Activated T-cell treated with anti-CD3 and anti-CD28 coated beads for 48 hours (primary cell): Measurements from ENCODE around the gene KAZN.

Experiments used
- DNase-seq: peaks from one replicate; pipeline ENCODE4 v3.0.0-alpha.2; 2020; ENCODE audit warnings: low read depth

Gene KAZN

DNA sequence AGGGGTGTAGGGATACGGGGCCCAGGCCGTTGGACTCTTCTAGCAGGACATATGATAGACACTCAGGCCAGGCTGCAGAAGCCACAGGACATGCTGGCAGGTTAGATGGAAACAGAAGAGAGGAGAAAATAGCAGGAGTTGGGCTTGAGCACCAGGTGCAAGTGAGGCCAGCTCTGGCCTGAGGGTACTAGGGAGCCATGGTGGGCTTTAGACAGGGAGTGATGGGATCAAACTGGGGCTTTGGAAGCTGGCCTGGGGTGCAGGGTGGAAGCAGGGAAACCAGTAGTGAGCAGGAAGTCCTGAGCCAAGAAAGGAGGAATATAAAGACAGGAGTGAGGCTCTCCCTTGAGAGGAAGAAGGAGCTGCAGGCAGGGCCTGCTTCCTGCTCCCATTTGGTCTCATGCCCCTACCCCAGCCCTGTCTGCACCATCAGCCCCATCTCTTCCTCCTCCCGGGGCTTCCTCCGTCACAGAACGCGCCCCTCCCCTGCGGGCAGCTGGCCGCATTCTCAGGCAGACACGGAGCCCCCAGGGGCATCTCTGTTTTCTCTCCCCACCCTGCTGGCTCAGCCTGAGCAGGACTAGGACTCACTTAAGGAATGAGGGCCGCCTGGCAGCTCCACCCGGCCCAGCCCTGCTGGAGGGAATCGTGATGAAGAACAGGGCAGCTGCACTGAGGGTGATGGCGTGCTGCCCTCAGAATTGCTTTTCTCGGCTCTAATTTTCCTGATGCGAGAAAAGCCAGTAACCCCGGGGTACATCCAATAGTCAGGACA lies 389.5 kb downstream of the KAZN start:
- no peak for DNase-seq

- DNase-seq = no peak
Observed at GRCh38 chr1:14988636-14989035, 390.2 kb downstream of the KAZN start.

GRCh38 chr1:14989931-14990728 lies 391.6 kb downstream of the KAZN start:
- no peak for DNase-seq

- no peak for DNase-seq
Observed at GRCh38 chr1:14993414-14993813, 394.9 kb downstream of the KAZN start.

GRCh38 chr1:14994148-14994547 lies 395.7 kb downstream of the KAZN start:
- DNase-seq = no peak

- DNase-seq = no peak
Observed at GRCh38 chr1:14994841-14995437, 396.5 kb downstream of the KAZN start.

DNA sequence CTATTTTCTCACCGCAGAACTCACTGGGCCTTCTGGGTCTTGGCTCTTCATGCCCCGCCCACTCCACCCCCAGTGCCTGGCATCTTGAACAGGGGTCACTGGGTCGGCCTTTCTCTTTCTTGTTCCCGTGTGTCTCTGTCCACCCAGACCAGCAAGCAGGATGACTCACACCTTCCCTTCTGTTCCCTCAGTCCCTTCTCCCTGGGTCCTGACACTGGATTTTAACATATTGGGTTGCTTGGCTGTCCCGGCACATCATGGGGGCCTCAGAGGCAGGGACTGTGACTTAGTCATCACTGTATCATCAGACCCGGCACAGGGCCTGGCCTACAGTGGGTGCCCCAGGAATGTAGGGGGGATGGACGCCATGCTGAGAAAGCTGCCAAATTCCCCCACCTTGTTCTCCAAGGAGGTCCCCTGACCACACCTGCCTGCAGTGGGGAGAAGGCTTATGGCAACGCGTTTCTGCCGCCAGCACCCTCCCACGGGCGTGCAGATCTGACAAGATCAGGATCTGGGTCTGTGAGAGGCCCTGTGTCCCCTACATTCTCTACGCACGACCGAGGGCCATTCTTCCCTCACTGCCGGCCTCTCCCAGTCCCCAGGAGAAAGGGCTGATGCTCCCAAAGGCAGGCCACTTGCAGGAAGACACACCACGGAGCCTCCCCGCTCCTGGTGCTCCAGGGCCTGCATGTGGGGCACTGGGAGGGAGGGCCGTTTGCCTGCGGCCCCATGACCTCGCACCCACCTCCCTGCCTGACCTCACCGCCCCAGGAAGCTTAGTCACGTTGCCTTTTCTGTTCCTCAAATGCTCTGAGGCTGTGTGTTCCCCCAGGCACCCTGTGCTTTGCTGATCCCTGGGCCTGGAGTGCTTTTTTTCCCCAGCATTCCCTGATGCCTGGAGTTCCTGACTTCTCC lies 397.9 kb downstream of the KAZN start:
- no peak for DNase-seq

- no peak for DNase-seq
Observed at GRCh38 chr1:14997646-14998276, 399.3 kb downstream of the KAZN start.

- DNase-seq = no peak
Observed at GRCh38 chr1:14999441-14999840, 401.0 kb downstream of the KAZN start.

DNA sequence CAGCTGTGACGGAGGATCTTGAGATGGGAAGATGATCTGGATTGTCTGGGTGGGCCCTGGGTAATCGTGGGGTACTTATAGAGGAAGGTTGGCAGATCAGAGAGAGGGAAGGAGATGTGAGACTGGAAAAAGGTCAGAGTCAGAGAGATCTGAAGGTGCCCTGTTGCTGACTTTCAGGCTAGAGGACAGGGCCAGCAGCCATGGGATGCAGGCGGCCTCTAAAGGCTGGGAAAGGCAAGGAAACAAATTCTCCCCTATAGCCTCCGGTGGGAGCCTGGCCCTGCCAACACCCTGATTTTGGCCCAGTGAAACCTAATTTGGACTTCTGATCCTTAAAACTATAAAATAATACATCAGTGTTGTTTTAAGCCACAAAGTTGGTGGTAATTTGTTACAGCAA lies 401.5 kb downstream of the KAZN start:
- no peak for DNase-seq

- no peak for DNase-seq
Observed at GRCh38 chr1:15000671-15001070, 402.2 kb downstream of the KAZN start.

DNA sequence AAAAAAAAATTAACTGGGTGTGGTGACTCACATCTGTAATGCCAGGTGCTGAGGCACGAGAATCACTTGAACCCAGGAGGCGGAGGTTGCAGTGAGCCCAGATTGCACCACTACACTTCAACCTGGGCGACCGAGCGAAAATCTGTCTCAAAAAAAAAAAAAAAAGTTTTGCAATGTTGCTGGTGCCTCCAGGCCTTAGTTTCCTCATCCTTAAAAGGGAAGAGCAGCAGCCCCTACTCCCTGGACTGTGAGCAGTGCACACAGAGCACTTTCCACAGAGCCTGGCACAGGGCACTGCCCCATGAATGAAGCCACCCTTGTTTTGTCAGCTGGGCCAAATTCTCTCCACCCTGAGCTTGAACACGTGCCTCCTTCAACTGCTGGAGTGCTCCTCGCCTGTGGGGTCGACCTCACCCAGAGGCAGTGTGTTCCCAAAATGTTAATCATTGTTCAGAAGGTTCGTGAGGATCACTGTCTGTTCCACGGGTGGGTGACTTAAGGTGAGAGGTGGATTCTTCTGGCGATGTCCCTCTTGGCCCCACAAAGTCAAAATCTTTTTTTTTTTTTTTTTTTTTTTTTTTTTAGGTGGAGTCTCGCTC lies 402.9 kb downstream of the KAZN start:
- DNase-seq = no peak

DNA sequence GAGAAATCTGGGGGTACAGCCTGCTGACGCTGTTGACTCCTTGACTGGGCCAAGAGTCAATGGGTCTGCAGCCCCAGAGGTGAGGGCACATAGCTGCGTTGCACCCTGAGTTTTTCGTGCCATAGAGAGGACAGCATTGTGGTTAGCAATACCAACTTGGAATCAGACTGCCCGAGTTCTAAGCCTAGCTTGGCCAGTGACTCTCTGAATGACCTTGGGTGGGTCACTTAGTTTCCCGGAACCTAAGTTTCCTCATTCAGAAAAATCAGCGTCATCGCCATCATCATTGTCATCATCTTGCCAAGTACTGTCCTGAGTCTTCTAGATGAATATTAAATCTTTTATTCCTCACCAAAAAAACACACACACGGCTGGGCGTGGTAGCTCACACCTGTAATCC lies 403.8 kb downstream of the KAZN start:
- no peak for DNase-seq

DNA sequence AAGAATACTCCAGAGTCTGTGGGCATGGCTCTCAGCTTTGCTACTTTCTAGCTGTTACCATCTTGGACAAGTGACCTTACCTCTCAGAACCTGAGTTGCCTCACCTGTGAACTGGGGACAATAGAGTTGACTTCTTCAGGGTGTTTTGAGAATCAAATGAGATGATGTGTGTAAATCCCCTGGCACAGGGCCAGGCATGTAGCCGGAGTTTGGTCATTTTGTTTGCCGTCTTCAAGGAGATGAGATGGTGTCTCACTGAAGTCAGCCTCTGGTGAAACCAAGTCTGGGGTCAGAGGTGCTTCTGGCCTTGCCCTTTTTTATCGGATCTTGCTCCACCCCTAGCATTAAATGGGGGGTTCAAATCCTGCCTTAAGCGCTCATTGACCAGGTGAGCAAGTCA lies 405.9 kb downstream of the KAZN start:
- no peak for DNase-seq

GRCh38 chr1:15005116-15005515 lies 406.6 kb downstream of the KAZN start:
- no peak for DNase-seq

GRCh38 chr1:15007368-15007767 lies 408.9 kb downstream of the KAZN start:
- DNase-seq = no peak

GRCh38 chr1:15007842-15008241 lies 409.4 kb downstream of the KAZN start:
- no peak for DNase-seq

GRCh38 chr1:15008783-15009729 lies 410.6 kb downstream of the KAZN start:
- no peak for DNase-seq

- DNase-seq = no peak
Observed at GRCh38 chr1:15011160-15011559, 412.7 kb downstream of the KAZN start.

DNA sequence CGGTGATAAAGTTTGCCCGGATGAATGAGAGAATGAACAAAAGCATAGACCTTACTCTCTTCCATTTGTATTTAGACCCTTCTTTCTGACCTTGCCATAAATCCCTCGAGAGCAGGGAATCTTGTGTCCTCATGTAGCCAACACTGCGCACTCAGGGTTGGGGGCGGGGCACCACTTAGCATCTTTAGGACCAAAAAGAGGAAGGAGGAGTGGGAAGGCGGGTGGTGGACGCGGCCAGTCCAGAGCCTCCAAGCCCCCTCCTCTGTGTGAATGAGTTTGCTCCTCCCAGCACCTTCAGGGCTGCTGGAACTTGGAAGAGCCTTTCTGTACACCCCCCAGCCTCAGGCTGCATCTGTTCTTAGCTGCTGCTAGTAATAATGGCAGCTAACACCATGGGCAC lies 413.2 kb downstream of the KAZN start:
- DNase-seq = no peak
